Skin epidermis (tissue), 12 donors: Measurements from ENCODE around the gene ITIH1.
"Not testable (repeated sequence)": the region's sequence is repeated elsewhere in the genome, so short reads cannot be mapped to it uniquely, and the experiment has no call there.

Experiments
- H3K27ac ChIP-seq, 21 experiments: fragments of 200-600 bp; sonication (generic) in 11 of 21; one replicate each; pipeline ENCODE4 v1.5.0; 2020; ENCODE audit warnings: mild to moderate bottlenecking in 3 of 21, inconsistent platforms in 2 of 21, moderate library complexity in 2 of 21
- H3K4me3 ChIP-seq, 7 experiments: fragments of 200-600 bp; sonication (generic) in 2 of 7; one replicate each; pipeline ENCODE4 v1.5.0; 2020; ENCODE audit warnings: inconsistent platforms in 2 of 7, mild to moderate bottlenecking in 2 of 7, moderate library complexity in 1 of 7

The ITIH1 gene, protein sequence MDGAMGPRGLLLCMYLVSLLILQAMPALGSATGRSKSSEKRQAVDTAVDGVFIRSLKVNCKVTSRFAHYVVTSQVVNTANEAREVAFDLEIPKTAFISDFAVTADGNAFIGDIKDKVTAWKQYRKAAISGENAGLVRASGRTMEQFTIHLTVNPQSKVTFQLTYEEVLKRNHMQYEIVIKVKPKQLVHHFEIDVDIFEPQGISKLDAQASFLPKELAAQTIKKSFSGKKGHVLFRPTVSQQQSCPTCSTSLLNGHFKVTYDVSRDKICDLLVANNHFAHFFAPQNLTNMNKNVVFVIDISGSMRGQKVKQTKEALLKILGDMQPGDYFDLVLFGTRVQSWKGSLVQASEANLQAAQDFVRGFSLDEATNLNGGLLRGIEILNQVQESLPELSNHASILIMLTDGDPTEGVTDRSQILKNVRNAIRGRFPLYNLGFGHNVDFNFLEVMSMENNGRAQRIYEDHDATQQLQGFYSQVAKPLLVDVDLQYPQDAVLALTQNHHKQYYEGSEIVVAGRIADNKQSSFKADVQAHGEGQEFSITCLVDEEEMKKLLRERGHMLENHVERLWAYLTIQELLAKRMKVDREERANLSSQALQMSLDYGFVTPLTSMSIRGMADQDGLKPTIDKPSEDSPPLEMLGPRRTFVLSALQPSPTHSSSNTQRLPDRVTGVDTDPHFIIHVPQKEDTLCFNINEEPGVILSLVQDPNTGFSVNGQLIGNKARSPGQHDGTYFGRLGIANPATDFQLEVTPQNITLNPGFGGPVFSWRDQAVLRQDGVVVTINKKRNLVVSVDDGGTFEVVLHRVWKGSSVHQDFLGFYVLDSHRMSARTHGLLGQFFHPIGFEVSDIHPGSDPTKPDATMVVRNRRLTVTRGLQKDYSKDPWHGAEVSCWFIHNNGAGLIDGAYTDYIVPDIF

GRCh38 chr3:52777127-52777958 is at the start of gene ITIH1:
Gene ITIH1 (plus strand): TSS chr3:52777599. CDS start chr3:52777616, 17 bp downstream.
- H3K27ac ChIP-seq = no peak within 1 kb of the TSS
- H3K4me3 ChIP-seq = no peak within 1 kb of the TSS

DNA sequence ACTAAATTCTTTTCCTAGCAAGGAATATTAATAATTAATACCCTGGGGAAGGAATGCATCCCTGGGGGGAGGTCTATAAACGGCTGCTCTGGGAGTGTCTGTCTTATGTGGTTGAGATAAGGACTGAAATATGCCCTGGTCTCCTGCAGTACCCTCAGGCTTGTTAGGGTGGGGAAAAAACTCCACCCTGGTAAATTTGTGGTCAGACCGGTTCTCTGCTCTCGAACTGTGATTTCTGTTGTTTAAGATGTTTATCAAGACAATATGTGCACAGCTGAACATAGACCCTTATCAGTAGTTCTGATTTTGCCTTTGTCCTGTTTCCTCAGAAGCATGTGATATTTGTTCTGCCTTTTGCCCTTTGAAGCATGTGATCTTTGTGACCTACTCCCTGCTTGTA is 48.6 kb upstream of the ITIH1 start:
- H3K27ac ChIP-seq, H3K4me3 ChIP-seq: not testable (repeated sequence)

- no peak overlapping the region for H3K27ac ChIP-seq
These were observed 46.7 kb upstream of the ITIH1 start for GRCh38 chr3:52730681-52731080.

DNA sequence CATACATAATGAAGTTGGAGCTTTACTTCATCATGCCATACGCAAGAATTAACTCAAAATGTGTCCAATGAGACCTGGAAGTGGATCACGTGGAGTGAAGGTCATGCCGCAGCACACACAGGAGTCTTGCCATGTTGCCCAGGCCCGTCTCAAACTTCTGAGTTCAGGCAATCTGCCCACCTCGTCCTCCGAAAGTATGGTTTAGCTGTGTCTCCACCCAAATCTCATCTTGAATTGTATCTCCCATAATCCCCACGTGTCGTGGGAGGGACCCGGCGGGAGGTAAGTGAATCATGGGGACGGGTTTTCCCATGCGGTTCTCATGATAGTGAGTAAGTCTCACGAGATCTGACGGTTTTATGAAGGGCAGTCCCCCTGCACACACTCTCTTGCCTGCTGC is 45.8 kb upstream of the ITIH1 start:
- Histone ChIP-seq H3K4me3 (no peak overlapping the region), H3K27ac (no peak overlapping the region)

More at GRCh38 chr3:52730681-52731080, 46.7 kb upstream of the ITIH1 start:
- no peak overlapping the region for H3K4me3 ChIP-seq

DNA sequence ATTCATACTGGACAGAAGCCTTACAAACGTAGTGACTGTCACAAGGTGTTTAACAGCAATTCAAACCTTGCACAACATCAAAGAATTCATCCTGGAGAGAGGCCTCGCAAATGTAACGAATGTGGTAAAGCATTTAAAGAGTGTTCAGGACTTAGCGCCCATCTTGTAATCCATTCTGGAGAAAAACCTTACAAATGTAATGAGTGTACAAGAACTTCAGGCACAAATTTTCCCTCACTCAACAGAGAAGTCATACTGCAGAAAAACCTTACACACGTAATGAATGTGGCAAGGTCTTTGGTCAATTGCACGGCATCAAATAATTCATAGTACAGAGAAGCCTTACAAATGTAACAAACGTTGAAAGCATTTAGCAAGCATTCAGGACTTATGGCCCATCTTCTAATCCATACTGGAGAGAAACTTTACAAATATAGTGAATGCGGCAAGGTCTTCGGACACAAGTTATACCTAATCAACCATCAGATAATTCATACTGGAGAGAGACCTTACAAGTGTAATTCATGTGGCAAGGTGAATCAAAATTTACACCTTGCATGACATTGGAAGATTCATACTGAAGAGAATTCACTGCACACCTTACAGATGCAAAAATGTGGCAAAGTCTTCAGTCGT is 44.0 kb upstream of the ITIH1 start:
- Histone ChIP-seq H3K4me3 (no peak overlapping the region), H3K27ac (no peak overlapping the region)

- Histone ChIP-seq H3K4me3 (no peak overlapping the region), H3K27ac (no peak overlapping the region)
These were observed 37.7 kb upstream of the ITIH1 start for GRCh38 chr3:52739730-52740129.

- Histone ChIP-seq H3K4me3 (no peak overlapping the region), H3K27ac (no peak overlapping the region)
These were observed 34.9 kb upstream of the ITIH1 start for GRCh38 chr3:52742418-52743041.

DNA sequence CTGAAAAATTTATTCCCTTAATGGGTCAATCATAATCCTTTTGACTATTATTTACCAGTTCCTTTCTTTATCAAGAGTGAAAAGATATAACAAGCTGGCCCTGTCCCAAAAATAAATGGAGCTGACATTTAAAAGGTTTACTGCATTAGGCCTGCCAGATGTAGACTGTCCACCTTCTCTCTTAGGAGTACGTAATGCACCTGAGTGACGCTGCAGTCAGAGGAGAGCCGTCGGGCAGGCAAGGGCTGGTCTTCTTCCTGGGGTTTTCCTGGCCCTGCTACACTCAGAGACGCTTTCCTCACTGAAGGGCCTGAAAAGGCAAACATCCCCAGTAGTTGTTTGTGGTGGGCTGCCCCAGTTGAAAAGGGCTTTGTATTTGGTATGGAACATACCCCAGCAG is 34.2 kb upstream of the ITIH1 start:
- no peak overlapping the region for H3K27ac ChIP-seq
- no peak overlapping the region for H3K4me3 ChIP-seq

DNA sequence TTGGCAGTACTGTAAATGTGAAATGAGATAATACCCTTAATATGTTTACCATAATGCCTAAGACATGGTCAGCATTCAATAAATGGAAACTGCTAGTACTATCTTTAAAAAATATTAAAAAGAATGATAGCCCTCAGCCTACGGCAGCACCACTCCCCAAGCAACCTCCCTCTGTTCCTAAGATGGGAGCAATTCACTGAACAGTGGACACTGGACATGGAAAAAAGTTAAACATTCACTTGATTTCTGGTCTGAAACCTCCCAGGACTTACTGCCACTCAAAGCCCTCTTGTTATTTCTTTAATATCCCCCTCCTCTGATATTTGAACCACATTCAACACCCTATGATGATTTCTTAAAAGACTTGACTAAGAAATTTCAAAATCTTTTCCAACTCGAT is 33.7 kb upstream of the ITIH1 start:
- H3K4me3 ChIP-seq = no peak overlapping the region
- H3K27ac ChIP-seq = no peak overlapping the region

GRCh38 chr3:52752045-52752660 is 25.2 kb upstream of the ITIH1 start:
- no peak overlapping the region for H3K27ac ChIP-seq
- H3K4me3 ChIP-seq = no peak overlapping the region

DNA sequence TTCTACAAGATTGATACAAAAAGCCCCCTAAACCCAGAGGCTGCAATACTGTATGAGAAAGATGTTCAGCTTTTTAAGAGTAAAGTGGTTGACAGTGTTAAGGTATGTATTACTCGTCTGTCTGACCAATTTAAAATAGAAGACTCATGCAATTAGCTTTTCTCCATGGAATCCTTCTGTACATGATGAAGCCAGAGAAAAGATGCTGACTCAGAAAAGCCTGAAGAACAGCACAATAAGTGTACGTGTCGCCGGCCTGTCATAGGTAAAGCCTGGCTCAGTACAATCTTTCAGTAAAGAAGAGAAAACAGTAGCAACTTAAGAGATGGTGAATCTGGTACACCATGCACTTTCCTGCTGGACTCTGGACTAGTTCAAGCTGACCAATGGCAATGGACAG is 23.0 kb upstream of the ITIH1 start:
- Histone ChIP-seq H3K4me3 (no peak overlapping the region), H3K27ac (no peak overlapping the region)

DNA sequence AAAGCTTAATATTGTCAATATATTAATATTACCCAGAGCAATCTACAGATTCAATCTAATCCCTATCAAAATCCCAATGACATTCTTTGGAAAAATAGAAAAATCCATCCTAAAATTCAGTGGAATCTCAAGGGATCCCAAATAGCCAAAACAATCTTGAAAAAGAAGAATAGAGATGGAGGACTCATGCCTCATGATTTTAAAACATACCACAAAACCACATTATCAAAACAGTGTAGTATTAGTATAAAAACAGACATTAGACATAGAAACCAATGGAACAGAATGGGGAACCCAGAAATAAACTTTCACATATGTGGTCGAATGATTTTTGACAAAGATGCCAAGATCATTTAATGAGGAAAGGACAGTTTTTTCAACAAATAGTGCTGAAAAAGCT is 21.3 kb upstream of the ITIH1 start:
- Histone ChIP-seq H3K4me3 (no peak overlapping the region), H3K27ac (no peak overlapping the region)

GRCh38 chr3:52763466-52763865 is 13.9 kb upstream of the ITIH1 start:
- Histone ChIP-seq H3K4me3 (no peak overlapping the region), H3K27ac (no peak overlapping the region)

- H3K27ac ChIP-seq = peak overlapping the region in 16 of 21 experiments; percentile 63 to 88 (median 82)
- H3K4me3 ChIP-seq = peak overlapping the region; percentile 70 to 95 (median 80)
These were observed 7.5 kb upstream of the ITIH1 start for GRCh38 chr3:52769786-52770455.

DNA sequence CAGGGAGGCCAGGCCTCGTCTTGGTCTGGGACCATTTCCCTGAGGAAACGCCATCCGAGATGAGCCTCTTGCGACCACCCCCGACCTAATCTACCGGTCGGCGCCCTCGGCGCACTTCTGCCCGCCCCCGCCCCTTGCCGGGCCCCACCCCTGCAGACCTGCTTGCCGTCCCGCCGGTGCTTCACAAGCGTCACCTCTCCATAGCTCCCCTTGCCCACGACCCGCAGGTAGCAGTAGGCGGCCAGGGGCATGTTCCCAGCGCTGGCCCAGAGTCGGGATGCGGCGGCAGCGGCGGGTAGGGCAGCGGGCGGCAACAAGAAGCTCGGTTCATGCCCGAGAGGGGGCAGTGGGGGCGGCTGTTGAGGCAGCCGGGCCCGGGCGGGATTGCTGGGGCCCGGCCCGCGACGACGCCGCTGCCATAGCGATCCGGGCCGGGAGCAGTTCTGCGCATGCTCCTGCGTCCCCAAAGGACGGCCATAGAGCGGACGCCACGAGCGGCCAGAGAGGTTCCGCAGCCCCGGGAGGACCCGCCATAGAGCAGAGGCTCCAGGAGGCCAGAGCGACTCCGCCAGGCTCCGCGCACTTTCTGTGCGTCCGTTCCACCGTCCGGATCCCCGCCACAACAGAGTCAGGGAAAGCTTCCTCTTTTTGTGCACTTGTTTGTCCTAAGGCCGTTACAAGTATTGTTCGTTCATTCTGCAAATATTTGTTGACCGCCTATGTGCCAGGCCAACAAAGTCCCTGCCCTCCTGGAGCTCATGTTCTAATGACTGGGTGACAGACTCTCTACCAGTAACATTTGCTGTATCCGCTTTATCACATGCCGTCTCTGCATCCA is 6.7 kb upstream of the ITIH1 start, which contains the start of gene NEK4:
TSS of gene NEK4 (minus strand) at position 445 of the 838 bp plus-strand sequence. CDS start at position 251, 194 bp downstream.
- Histone ChIP-seq H3K27ac (peak within 1 kb of the TSS; percentile 44 to 88 (median 81)), H3K4me3 (peak within 1 kb of the TSS; percentile 70 to 95 (median 80))

DNA sequence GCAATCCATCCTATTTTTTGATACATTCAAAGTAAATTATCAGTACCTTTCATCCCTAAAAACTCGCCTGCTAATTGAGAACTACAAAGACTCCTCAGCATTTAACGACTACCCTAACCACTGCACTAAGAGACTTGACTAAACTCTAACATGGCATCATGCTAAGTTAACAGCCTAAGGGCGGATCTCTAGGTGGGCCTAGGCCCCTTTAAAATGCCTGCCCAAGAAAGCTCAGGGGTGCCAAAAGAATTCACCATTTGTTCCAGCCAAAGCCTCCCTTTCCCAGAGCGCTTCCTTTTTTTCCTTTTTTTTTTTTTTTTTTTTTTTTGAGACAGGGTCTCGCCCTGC is 6.1 kb upstream of the ITIH1 start:
- Histone ChIP-seq H3K27ac (peak overlapping the region; percentile 44 to 88 (median 81)), H3K4me3 (peak overlapping the region; percentile 70 to 95 (median 80))

- Histone ChIP-seq H3K4me3 (no peak overlapping the region), H3K27ac (peak overlapping the region in 10 of 21 experiments; percentile 66 to 87 (median 82))
These were observed 5.7 kb upstream of the ITIH1 start for GRCh38 chr3:52771702-52772101.
